OCI-LY1 (cell line): ENCODE results near the gene MAJIN.

Experiments used
- CTCF ChIP-seq: fragments of 200-600 bp; sonication (generic), shearing (Covaris generic); IDR thresholded peaks from 2 replicates; pipeline ENCODE4 v1.5.1; 2017; ENCODE audit warnings: mild to moderate bottlenecking, antibody characterized with exemption, low read length, moderate library complexity, mixed read lengths
- EZH2 ChIP-seq: fragments of 200-600 bp; sonication (generic), shearing (Covaris generic); IDR thresholded peaks from 2 replicates; pipeline ENCODE4 v1.8.0; 2017; ENCODE audit warnings: borderline replicate concordance, mixed run types, mild to moderate bottlenecking, antibody characterized with exemption, low read length, moderate library complexity, mixed read lengths

- TF ChIP-seq CTCF: no peak
- no peak for TF ChIP-seq EZH2
Observed at GRCh38 chr11:64911142-64911541, 60.8 kb downstream of the MAJIN start.
